HEK293 (cell line): ENCODE results near the gene SERINC3.

Experiments
- CTCF ChIA-PET: fragments of 350-600 bp; formaldehyde crosslinking; extraction: SDS; loops from one replicate; lab custom pipeline; 2021; ENCODE audit warnings: antibody characterized with exemption; lab: Yijun Ruan, JAX
- POLR2A ChIA-PET: fragments of 300-600 bp; formaldehyde crosslinking; extraction: SDS; loops from one replicate; lab custom pipeline; 2020; ENCODE audit warnings: antibody characterized with exemption, inconsistent platforms; lab: Yijun Ruan, JAX
- H3K27ac ChIP-seq: fragments of 200-500 bp; sonication (Bioruptor generic); 2 replicates; pipeline ENCODE4 v1.5.1; 2014; ENCODE audit warnings: low read depth, low read length, control low read depth, inconsistent platforms; ENCODE audit errors: extremely low read depth
- H3K36me3 ChIP-seq, 2 experiments: fragments of 200-500 bp in 1 of 2; sonication (Bioruptor generic) in 1 of 2; 1 replicate in 1 of 2; 2 replicates in 1 of 2; pipeline ENCODE4 v1.5.1; 2014 to 2017; ENCODE audit warnings: inconsistent platforms in 2 of 2, low read length in 2 of 2; ENCODE audit not compliant: control insufficient read depth in 2 of 2, insufficient read depth in 1 of 2
- H3K4me1 ChIP-seq: fragments of 200-500 bp; sonication (Bioruptor generic); 2 replicates; pipeline ENCODE4 v1.5.1; 2014; ENCODE audit warnings: mild to moderate bottlenecking, low read length, inconsistent platforms; ENCODE audit not compliant: control insufficient read depth, insufficient read depth
- H3K4me3 ChIP-seq: 2 replicates; pipeline ENCODE4 v1.5.1; 2011; ENCODE audit warnings: low read depth, mild to moderate bottlenecking, control low read depth, low read length, moderate library complexity
- H3K9me3 ChIP-seq: fragments of 200-500 bp; sonication (Bioruptor generic); 2 replicates; pipeline ENCODE4 v1.5.1; 2014; ENCODE audit warnings: low read depth, low read length, inconsistent platforms; ENCODE audit not compliant: control insufficient read depth, insufficient read depth
- FEZF1 ChIP-seq: fragments of 450-650 bp; formaldehyde crosslinking; IDR thresholded peaks from 2 replicates; pipeline ENCODE4 v1.5.1; 2016; ENCODE audit warnings: missing biosample characterization, missing genetic modification characterization
- GFI1B ChIP-seq: fragments of 450-650 bp; formaldehyde crosslinking; IDR thresholded peaks from 2 replicates; pipeline ENCODE4 v1.5.1; 2016; ENCODE audit warnings: missing biosample characterization, missing genetic modification characterization
- GLIS1 ChIP-seq: fragments of 450-650 bp; formaldehyde crosslinking; IDR thresholded peaks from 2 replicates; pipeline ENCODE4 v1.5.1; 2016; ENCODE audit warnings: missing biosample characterization, missing genetic modification characterization
- IKZF3 ChIP-seq: fragments of 450-650 bp; IDR thresholded peaks from 2 replicates; pipeline ENCODE4 v1.5.0; 2018; ENCODE audit warnings: missing biosample characterization, mild to moderate bottlenecking, missing genetic modification characterization, moderate library complexity
- PRDM10 ChIP-seq: fragments of 450-650 bp; formaldehyde crosslinking; IDR thresholded peaks from 2 replicates; pipeline ENCODE4 v1.5.1; 2016; ENCODE audit warnings: missing biosample characterization, missing genetic modification characterization
- REST ChIP-seq: fragments of 450-650 bp; formaldehyde crosslinking; IDR thresholded peaks from 2 replicates; pipeline ENCODE4 v1.5.1; 2016; ENCODE audit warnings: missing biosample characterization, missing genetic modification characterization
- ZBTB1 ChIP-seq: fragments of 450-650 bp; formaldehyde crosslinking; IDR thresholded peaks from 2 replicates; pipeline ENCODE4 v1.5.1; 2016; ENCODE audit warnings: missing biosample characterization, missing genetic modification characterization
- ZBTB20 ChIP-seq: fragments of 450-650 bp; formaldehyde crosslinking; IDR thresholded peaks from 2 replicates; pipeline ENCODE4 v1.5.1; 2016; ENCODE audit warnings: missing biosample characterization, missing genetic modification characterization
- ZBTB8A ChIP-seq: fragments of 450-650 bp; formaldehyde crosslinking; IDR thresholded peaks from 2 replicates; pipeline ENCODE4 v1.5.1; 2016; ENCODE audit warnings: missing biosample characterization, missing genetic modification characterization
- ZFP41 ChIP-seq: fragments of 450-650 bp; formaldehyde crosslinking; IDR thresholded peaks from 2 replicates; pipeline ENCODE4 v1.5.1; 2016; ENCODE audit warnings: missing biosample characterization, missing genetic modification characterization, borderline replicate concordance
- ZNF138 ChIP-seq: fragments of 450-650 bp; formaldehyde crosslinking; IDR thresholded peaks from 2 replicates; pipeline ENCODE4 v1.5.1; 2016; ENCODE audit warnings: missing biosample characterization, missing genetic modification characterization, borderline replicate concordance
- ZNF140 ChIP-seq: fragments of 450-650 bp; formaldehyde crosslinking; IDR thresholded peaks from 2 replicates; pipeline ENCODE4 v1.5.1; 2016; ENCODE audit warnings: missing biosample characterization, missing genetic modification characterization
- ZNF19 ChIP-seq: fragments of 450-650 bp; formaldehyde crosslinking; IDR thresholded peaks from 2 replicates; pipeline ENCODE4; 2016; ENCODE audit warnings: missing biosample characterization, missing genetic modification characterization, low read depth
- ZNF2 ChIP-seq: fragments of 450-650 bp; formaldehyde crosslinking; IDR thresholded peaks from 2 replicates; pipeline ENCODE4 v1.5.1; 2016; ENCODE audit warnings: missing biosample characterization, missing genetic modification characterization
- ZNF302 ChIP-seq: fragments of 450-650 bp; formaldehyde crosslinking; IDR thresholded peaks from 2 replicates; pipeline ENCODE4 v1.5.1; 2016; ENCODE audit warnings: missing biosample characterization, missing genetic modification characterization, low read depth
- ZNF350 ChIP-seq: fragments of 450-650 bp; formaldehyde crosslinking; IDR thresholded peaks from 2 replicates; pipeline ENCODE4 v1.5.0; 2017; ENCODE audit warnings: missing biosample characterization, mild to moderate bottlenecking, missing genetic modification characterization
- ZNF549 ChIP-seq: fragments of 450-650 bp; IDR thresholded peaks from 2 replicates; pipeline ENCODE4 v1.5.1; 2018; ENCODE audit warnings: missing biosample characterization, missing genetic modification characterization, mild to moderate bottlenecking, inconsistent platforms, moderate library complexity
- ZNF596 ChIP-seq: fragments of 450-650 bp; IDR thresholded peaks from 2 replicates; pipeline ENCODE4 v1.5.0; 2018; ENCODE audit warnings: missing biosample characterization, mild to moderate bottlenecking, missing genetic modification characterization, moderate library complexity
- ZNF626 ChIP-seq: fragments of 450-650 bp; sonication (Bioruptor Pico); formaldehyde crosslinking; IDR thresholded peaks from 2 replicates; pipeline ENCODE4 v1.5.1; 2018; ENCODE audit warnings: missing biosample characterization, missing genetic modification characterization, inconsistent platforms
- ZNF629 ChIP-seq: fragments of 450-650 bp; formaldehyde crosslinking; IDR thresholded peaks from 2 replicates; pipeline ENCODE4 v1.5.1; 2017; ENCODE audit warnings: missing biosample characterization, missing genetic modification characterization
- ZNF654 ChIP-seq: fragments of 450-650 bp; formaldehyde crosslinking; IDR thresholded peaks from 2 replicates; pipeline ENCODE4 v1.5.1; 2016; ENCODE audit warnings: low read depth, missing biosample characterization, missing genetic modification characterization
- ZNF707 ChIP-seq: fragments of 450-650 bp; formaldehyde crosslinking; IDR thresholded peaks from 2 replicates; pipeline ENCODE4 v1.5.1; 2016; ENCODE audit warnings: missing biosample characterization, missing genetic modification characterization
- ZNF76 ChIP-seq: fragments of 450-650 bp; formaldehyde crosslinking; IDR thresholded peaks from 2 replicates; pipeline ENCODE4; 2016; ENCODE audit warnings: low read depth, missing biosample characterization, missing genetic modification characterization, borderline replicate concordance
- ZNF777 ChIP-seq: fragments of 450-650 bp; formaldehyde crosslinking; IDR thresholded peaks from 2 replicates; pipeline ENCODE4 v1.5.1; 2017; ENCODE audit warnings: missing biosample characterization, missing genetic modification characterization, borderline replicate concordance
- ZNF791 ChIP-seq: fragments of 450-650 bp; formaldehyde crosslinking; IDR thresholded peaks from 2 replicates; pipeline ENCODE4 v1.5.1; 2016; ENCODE audit warnings: missing biosample characterization, missing genetic modification characterization
- ZNF837 ChIP-seq: fragments of 450-650 bp; formaldehyde crosslinking; IDR thresholded peaks from 2 replicates; pipeline ENCODE4 v1.5.1; 2016; ENCODE audit warnings: missing biosample characterization, missing genetic modification characterization
- ZNF843 ChIP-seq: fragments of 450-650 bp; formaldehyde crosslinking; IDR thresholded peaks from 2 replicates; pipeline ENCODE4 v1.5.1; 2016; ENCODE audit warnings: missing biosample characterization, missing genetic modification characterization

Gene SERINC3

GRCh38 chr20:44485830-44486198 lies 36.1 kb downstream of the SERINC3 start:
- Histone ChIP-seq H3K4me3 (no peak overlapping the region), H3K36me3 (peaks cover 12 to 92% of the 10 kb centered on the region in 2 experiments), H3K4me1 (no peaks in the 10 kb centered on the region), H3K9me3 (no peaks in the 10 kb centered on the region), H3K27ac (no peak overlapping the region)
- POLR2A ChIA-PET, result no interaction called here
- TF ChIP-seq ZNF837 (tag by site-specific recombination), result no peak
- TF ChIP-seq ZNF777 (tag by site-specific recombination), result no peak
- TF ChIP-seq GFI1B (tag by site-specific recombination), result no peak
- no peak for TF ChIP-seq ZNF350 (tag by site-specific recombination)
- TF ChIP-seq ZBTB1 (tag by site-specific recombination), result no peak
- TF ChIP-seq ZNF2, result no peak
- no peak for TF ChIP-seq ZNF629 (tag by site-specific recombination)
- TF ChIP-seq ZNF654 (tag by site-specific recombination), result no peak
- TF ChIP-seq ZFP41 (tag by site-specific recombination), result no peak
- no peak for TF ChIP-seq ZNF791 (tag by site-specific recombination)
- TF ChIP-seq GLIS1 (tag by site-specific recombination), result no peak
- TF ChIP-seq ZNF596 (tag by site-specific recombination), result no peak
- TF ChIP-seq ZNF626 (tag by site-specific recombination), result no peak
- TF ChIP-seq ZNF76 (tag by site-specific recombination), result no peak
- TF ChIP-seq ZNF19 (tag by site-specific recombination), result no peak
- no peak for TF ChIP-seq ZNF138 (tag by site-specific recombination)
- no peak for TF ChIP-seq ZNF843 (tag by site-specific recombination)
- no peak for TF ChIP-seq REST (tag by site-specific recombination)
- no peak for TF ChIP-seq ZNF140 (tag by site-specific recombination)
- CTCF ChIA-PET, result no interaction called here

GRCh38 chr20:44485078-44485829 lies 36.6 kb downstream of the SERINC3 start:
- H3K4me1 ChIP-seq, result no peaks in the 10 kb centered on the region
- CTCF ChIA-PET, result no interaction called here
- no peak overlapping the region for H3K4me3 ChIP-seq
- no peaks in the 10 kb centered on the region for H3K9me3 ChIP-seq
- POLR2A ChIA-PET, result no interaction called here
- H3K36me3 ChIP-seq, result peaks cover 12 to 93% of the 10 kb centered on the region in 2 experiments
- H3K27ac ChIP-seq, result no peak overlapping the region
- TF ChIP-seq ZBTB20 (tag by site-specific recombination) (no peak), ZBTB8A (tag by site-specific recombination) (no peak), FEZF1 (tag by site-specific recombination) (no peak), PRDM10 (tag by site-specific recombination) (no peak), ZNF707 (tag by site-specific recombination) (no peak), ZNF549 (tag by site-specific recombination) (no peak), IKZF3 (no peak), ZNF302 (tag by site-specific recombination) (no peak)
